HG03135 (cell line): ENCODE data around the gene RPS3A.
"Not testable (repeated sequence)": the region's sequence is repeated elsewhere in the genome, so short reads cannot be mapped to it uniquely, and the experiment has no call there.

Source experiments
- ATAC-seq: cut with Tn5 transposase; IDR thresholded peaks from one replicate; pipeline ENCODE4 v1.9.1; 2021; ENCODE audit warnings: mild to moderate bottlenecking, moderate library complexity; ENCODE audit not compliant: unreplicated experiment

RPS3A gene

DNA sequence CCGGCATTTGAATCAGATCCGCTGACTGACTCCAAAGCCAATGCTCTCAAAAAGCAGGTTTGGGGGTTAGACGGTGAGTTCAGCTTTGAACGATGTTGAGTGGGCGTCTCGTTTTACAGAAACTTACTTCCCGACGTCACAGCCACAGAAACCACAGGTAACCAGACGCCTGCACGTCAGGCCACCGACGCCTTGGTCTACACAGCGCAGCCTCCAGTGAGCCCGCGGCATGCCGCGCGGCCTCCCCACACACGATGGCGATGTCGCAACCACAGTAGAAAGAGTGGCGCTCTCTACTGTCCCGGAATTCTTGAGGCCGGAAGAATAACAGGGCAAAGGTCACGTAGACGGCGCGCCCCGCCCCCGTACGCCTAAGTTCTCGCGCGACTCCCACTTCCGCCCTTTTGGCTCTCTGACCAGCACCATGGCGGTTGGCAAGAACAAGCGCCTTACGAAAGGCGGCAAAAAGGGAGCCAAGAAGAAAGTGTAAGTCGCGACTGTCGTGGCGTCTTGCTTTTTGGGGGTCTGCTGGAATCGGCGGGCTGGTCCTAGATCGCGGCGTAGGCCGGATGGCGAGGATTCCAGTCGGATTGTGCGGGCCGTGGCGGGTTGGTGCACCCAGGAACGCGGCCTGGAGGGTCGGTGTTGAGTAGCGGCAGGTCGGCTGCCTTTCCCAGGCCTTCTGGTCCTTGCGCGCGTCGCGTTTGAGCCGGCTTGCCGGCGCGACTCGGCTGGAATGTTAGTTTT is at the start of gene RPS3A:
RPS3A (plus strand) TSS at position 400 of the 747 bp plus-strand sequence; CDS start at position 425, 25 bp downstream.
- ATAC-seq: peak; percentile 91

DNA sequence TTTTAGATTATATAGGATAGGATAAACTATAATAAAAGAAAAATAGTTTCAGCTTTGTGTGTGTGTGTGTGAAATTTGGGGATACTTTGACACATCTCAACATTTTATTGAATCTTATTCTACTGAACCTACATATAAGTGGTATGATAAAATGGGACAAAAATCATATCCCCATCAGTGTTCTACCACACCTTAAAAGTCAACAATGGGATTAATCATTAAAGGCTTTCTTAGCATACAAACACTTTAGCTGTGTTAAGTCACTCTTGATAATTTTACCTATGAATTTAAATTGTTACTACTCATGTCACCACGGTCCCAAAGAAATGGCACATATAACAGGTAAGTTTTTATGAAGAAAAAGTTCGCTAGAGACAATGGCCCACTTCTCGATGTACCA is 46.6 kb upstream of the RPS3A start:
- ATAC-seq: no peak

DNA sequence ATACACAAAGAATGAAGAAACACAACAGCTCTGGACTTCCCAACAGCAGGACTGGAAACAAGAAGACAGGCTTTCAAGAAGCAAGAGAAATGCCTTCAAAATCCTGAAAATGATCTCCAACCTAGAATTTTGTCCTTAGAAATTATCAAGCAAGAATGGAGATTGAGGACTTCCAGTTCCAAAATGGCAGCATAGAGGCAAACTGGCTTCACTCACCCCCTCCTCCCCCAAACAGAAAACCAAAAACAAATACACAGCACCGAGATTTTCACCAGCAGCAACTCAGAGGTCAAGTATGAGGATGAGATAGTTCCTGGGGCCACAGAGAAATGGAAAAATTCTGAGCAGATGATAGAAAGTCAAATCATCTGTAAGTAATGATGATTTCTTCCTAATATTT is 43.9 kb upstream of the RPS3A start:
- ATAC-seq: no peak

DNA sequence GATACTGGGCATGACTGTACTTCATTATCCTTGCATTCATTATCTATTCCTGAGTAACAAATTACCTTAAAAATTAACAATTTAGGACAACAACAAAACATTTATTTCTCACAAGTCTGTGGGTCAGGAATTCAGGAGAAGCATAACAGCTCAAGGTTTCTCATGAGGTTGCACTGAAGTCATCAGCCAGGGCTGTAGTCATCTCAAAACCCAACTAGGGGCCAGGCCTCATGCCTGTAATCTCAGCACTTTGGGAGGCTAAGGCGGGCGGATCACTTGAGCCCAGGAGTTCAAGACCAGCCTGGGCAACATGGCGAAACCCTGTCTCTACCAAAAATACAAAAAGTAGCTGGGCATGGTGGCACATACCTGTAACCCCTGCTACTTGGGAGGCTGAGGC is 36.3 kb upstream of the RPS3A start:
- not testable (repeated sequence) for ATAC-seq

DNA sequence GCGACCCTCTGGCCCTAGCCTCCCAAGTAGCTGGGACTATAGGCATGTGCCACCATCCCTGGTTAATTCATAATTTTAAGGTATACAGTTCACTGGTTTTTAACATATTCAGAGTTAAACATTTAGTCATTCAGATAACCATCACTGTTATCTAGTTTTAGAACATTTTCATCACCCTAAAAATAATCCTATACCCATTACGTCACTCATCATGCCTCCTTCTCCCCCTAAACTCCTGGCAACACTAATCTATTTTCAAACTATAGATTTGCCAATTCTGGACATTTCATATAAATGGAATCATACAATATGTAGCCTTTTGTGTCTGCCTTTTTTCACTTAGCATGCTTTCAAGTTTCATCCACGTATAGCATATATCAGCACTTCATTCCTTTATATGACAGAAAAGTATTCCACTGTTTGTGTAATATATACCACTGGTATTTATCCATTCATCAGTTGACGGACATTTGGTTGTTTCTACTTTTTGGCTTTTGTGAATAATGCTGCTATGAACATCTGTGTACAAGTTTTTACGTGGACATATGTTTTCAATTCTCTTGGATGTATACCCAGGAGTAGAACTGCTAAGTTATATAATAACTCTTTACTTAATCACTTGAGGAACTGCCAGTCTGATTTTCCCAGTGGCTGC is 32.0 kb upstream of the RPS3A start:
- ATAC-seq: no peak

DNA sequence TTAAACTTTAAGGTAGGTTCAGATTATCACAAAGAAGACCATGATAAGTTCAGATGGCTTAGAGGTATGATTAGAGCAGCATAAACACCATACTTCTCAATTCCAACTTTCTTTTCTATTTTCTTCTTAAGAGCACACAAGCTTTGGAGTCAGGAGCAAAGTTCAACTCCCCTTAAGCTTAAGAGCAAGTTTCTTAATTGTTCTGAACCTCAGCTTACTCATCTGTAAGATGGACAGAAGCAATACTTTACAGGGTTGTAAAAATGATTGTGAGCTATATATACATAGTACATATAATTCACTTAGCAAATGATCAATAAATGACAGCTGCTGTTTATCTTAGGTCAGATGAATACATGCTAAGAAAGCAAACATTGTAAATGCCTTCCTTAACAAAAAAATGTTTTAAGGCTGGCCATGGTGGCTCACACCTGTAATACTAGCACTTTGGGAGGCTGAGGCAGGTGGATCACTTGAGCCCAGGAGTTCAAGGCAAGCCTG is 25.0 kb upstream of the RPS3A start:
- no peak for ATAC-seq

DNA sequence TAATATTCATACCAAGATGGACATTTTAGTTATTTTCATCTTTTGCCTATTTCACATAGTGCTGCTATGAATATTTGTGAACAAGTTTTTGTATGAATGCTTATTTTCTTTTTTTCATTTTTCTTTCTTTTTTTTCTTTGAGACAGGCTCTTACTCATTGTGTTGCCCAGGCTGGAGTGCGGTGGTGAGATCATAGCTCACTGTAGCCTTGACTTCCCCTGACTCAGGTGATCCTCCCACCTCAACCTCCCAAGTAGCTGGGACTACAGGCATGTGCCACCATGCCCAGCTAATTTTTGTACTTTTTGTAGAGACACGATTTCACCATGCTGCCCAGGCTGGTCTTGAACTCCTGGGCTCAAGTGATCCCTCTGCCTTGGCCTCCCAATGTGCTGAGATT is 21.4 kb upstream of the RPS3A start:
- ATAC-seq: not testable (repeated sequence)

DNA sequence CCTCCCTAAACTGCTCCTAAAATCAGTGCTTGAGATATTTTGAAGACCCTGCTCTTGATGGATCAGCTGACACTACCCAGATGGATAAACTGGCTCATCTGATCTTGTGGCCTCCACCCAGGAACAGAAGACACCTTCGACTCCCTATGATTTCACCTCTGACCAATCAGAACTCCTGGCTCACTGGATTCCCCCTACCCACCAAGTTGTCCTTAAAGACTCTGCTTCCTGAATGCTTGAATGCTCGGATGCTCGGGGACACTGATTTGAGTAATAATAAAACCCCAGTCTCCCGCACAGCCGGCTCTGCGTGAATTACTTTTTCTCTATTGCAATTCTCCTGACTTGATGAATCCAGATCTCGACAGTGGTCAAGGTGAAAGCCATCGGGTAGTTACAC is 12.0 kb upstream of the RPS3A start:
- ATAC-seq: no peak

DNA sequence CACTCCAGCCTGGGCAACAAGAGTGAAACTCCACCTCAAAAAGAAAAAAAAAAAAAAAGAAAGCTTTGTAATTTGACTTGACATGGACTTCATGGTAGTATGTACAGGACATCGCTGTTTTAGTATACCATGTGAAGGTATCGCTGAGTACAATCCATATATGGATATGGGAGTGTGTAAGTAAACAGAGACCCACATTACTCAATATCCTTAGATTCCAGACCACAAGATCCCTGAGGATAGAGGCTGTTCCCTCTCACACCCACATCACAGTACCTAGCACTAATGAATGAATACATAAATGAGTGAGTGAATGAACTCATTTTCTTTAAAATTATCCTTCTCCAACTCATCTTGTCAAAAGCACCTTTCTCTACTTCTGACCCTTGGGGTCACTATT is 8.4 kb upstream of the RPS3A start:
- ATAC-seq: no peak

DNA sequence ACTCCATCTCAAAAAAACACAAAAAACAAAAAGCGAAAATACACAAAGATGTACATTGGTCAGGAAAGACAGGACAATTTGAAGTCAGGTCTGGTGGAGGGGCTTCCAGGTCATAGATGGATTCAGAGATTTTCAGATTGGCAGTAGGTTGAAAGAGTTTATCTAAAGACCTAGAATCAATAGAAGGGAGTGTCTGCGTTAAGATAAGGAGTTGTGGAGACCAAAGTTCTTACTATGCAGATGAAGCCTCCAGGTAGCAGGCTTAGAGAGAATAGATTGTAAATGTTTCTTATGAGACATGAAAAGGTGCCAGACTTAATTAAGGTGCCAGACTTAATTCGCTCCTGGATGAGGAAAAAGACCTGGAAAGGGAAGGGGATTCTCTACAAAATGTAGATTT is 6.9 kb upstream of the RPS3A start:
- no peak for ATAC-seq

DNA sequence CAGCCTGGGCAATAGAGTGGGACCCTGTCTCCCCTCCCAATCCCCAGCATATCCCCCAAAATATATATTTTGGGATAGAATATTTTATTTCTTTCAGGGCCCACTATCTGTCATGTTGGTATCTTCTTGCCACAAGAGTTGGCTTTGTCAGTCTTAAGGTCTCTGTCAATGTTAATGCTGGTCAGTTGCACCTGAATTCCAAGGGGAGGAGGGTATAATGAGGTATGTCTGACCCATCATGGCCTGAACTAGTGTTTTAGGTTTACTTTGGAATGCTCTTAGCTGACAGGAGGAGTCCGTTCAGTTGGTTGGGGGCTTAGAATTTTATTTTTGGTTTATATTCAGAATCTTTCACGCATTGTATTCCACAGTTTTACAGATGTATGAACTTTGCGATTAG is 6.2 kb upstream of the RPS3A start:
- ATAC-seq: no peak

DNA sequence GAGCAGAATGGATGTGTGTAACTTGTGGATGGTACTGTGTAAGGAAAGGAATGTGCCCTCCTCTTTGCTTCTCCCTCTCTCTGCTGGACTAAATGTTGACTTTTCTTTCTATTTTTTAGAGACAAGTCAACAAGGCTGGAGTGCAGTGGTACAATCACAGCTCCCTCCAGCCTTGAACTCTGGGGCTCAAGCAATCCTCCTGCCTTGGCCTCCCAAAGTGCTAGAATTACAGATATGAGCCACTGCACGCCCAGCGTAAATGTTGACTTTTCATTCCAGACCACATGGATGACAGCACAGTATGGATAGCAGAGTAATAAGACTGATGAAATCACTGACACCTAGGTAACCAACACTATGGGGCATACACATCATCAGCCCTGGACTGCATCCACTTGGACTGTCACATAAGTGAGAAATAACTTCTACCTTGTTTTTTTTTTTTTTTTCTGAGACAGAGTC is 5.1 kb upstream of the RPS3A start:
- no peak for ATAC-seq

DNA sequence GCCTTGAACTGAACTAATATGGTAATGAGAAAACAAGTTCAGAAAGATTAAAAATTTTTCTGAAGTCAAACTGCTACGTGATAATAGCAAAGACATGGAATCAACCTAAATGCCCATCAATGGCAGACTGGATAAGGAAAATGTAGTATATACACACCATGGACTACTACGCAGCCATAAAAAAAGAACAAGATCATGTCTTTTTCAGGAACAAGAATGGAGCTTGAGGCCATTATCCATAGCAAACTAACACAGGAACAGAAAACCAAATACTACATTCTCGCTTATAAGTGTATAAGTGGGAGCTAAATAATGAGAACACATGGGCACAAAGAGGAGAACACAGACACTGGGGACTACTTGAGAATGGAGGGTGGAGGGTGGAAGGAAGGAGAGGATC is 4.3 kb upstream of the RPS3A start:
- no peak for ATAC-seq

DNA sequence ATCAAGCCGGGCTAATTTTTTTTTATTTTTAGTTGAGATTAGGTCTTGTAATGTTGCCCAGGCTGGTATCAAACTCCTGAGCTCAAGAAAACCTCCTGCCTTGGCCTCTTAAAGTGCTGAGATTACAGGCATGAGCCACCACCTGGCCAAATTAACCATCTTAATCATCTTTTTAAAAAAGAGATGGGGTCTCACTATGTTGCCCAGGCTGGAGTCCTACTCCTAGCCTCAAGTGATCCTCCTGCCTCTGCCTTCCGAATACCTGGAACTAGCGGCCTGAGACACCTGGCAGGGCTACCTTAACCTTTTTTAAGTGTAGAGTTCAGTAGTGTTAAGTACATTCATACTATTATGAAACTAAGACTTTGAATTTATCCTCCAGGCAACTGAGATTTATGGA is 1.7 kb upstream of the RPS3A start:
- no peak for ATAC-seq

DNA sequence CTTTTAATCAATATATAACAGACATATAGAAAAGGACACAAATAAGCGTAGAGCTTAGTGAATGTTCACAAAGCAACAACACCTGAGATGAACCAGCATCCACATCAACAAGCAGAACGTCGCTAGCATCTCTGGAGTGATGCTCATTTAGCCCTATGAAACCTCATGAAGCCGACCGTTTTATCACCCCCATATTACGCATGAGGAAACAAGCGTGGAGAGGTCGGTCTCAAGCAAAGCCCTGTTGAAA is 524 bp upstream of the RPS3A start:
- no peak for ATAC-seq

DNA sequence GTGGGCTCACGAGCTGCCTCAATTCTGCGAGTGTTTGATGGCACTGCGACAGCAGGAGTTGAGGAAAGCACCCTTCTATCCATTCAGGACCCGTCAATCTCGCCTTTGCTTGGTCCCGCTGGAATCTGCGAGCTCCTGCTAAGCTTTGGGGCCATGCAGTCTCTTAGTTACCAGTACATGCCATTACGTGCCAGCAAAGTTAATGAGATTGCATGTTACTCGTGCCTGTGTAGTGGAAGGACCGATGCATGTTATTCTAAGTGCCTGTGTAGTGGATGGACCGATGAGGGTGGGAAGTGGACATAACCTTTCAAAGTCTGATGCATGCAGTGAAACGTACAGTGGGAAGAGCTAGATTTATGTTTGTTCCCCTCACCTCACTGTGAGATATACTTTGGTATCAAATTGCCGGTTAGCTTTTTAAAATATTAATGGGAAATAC is 569 bp downstream of the RPS3A start:
- peak; percentile 9 for ATAC-seq

DNA sequence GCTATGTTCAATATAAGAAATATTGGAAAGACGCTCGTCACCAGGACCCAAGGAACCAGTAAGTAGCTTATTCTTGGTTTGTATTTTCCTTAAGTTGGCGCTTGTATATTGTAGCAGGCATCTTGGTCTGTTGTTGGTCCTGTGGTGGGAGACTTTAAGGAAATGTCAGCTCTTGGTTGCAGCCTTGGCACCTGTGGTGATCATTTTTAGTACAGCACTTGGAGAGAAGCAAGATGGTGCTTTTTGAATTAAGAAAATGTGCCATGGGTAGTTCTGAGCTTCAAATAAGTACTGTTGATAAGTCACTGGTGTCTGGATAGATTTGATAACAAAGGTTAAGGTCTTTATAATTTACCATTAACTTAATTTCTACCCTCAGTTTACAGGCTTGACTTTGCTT is 1.1 kb downstream of the RPS3A start:
- no peak for ATAC-seq

DNA sequence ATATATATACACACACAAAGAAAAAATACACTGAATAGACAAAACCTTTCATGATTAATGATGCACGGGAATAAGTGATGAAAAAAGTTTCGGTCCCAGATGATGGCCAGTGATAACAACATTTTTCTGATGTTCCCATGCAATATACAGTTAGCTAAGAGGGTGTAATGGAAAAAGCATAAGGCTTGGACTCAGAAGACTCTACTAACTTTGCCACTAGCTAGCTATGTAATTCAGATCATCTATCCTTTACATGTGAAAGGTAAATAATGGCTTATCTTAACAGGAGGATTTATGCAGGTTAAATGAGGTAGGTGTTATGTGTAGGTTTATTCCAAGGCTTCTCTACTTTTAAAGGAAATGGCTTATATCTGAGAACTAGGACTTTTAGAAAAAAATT is 4.3 kb downstream of the RPS3A start:
- no peak for ATAC-seq

DNA sequence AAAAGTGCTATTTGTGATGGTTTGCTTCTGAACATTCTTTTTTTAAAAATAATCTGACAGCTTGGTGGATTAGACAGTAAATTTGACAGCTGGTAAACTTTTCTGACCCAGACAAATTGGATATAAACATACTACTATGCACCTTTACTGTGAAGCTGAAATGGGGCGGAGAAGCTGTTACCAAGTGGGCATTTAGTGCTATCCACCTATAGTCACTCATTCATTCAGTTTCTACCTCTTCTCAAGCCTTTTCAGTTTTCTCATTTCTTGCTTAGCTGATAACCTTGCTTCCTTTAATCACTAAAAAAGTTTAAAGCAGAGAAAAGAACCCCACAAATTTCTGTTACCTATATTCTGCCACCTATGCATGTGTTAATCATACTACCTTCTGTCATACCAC is 5.2 kb downstream of the RPS3A start:
- ATAC-seq: no peak

DNA sequence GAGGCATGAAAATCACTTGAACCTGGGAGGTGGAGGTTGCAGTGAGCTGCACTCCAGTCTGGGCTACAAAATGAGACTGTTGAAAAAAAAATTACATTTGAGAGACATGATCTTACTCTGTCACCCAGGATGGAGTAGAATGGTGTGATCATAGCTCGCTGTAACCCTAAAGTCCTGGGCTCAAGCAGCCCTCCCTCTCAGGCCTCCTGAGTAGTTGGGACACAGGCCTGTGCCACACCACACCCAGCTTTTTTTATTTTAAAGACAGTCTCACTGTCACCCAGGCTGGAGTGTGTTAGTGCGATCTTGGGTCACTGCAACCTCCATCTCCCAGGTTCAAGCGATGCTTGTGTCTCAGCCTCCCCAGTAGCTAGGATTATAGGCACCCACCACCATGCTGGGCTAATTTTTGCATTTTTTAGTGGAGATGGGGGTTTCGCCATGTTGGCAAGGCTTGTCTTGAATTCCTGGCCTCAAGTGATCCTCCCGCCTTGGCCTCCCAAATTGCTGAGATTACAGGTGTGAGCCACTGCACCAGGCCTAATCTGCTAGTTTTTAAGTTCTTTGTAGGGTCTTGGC is 6.1 kb downstream of the RPS3A start:
- no peak for ATAC-seq

DNA sequence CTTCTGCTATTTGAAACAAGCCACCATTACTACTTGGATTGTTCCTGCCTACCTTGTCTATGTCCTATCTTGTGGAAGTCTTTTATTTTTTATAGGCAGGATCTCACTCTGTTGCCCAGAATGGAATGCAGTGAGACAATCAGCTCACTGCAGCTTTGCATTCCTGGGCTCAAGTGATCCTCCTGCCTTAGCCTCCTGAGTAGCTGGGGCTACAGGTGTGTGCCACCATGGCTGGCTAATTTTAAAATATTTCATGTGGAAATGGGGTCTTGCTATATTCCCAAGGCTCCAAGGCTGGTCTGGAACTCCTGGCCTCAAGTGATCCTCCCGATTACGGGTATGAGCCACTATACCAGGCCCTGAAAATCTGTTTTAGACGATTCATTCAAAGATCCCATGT is 7.6 kb downstream of the RPS3A start:
- ATAC-seq: no peak

DNA sequence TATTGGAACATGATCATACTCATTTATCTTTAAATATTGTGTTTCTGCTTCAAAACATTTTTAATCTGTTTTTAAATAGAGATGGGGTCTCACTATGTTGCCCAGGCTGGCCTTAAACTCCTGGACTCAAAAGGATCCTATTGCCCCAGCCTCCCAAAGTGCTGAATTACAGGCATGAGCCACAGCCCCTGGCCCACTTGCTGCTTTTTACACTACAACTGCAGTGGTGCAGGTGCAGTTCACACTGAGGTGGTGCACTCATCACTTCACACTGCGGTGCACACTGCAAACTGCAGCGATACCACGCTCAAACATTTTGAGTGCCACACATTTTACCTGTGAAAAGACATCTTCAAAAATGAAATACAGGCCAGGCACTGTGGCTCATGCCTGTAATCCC is 10.8 kb downstream of the RPS3A start:
- ATAC-seq: no peak
